HCT116 (cell line): ENCODE results near the gene AURKAIP1. TPM values are rescaled to one million over a fixed set of nuclear protein-coding genes. Genes with fewer than 3 reads are reported as not detected.

ENCODE experiments used
- ATAC-seq: fragments of 200-7000 bp; cut with Tn5 transposase; 2 replicates; pipeline ENCODE4 v1.9.1; 2020; ENCODE audit warnings: mild to moderate bottlenecking, moderate library complexity
- BruUV-seq: library from RNA; stranded (reverse); fragments of 400-500 nt; replicated peaks from 2 replicates; lab custom pipeline; 2021; lab: Mats Ljungman, UMichigan
- CTCF ChIA-PET: fragments of 300-600 bp; sonication (Branson Sonifier 250); formaldehyde crosslinking; loops from one replicate; lab custom pipeline; 2021; ENCODE audit warnings: antibody characterized with exemption; lab: Charles Lee
- POLR2A ChIA-PET: fragments of 300-600, 350-600 bp; sonication (Branson Sonifier 250); formaldehyde crosslinking; loops from one replicate; lab custom pipeline; 2021; ENCODE audit warnings: antibody characterized with exemption; lab: Charles Lee
- RAD21 ChIA-PET, 2 experiments: fragments of 300-600 bp; sonication (Branson Sonifier 250); formaldehyde crosslinking; loops; one replicate each; lab custom pipeline; 2023; ENCODE audit warnings: low total read pairs in 2 of 2; ENCODE audit not compliant: uncharacterized antibody in 2 of 2, unreplicated experiment in 2 of 2, low non-redundant PET in 1 of 2; lab: Charles Lee
- DNase-seq: peaks from one replicate; pipeline ENCODE4 v3.0.0-alpha.2; 2010; ENCODE audit warnings: low read depth, low spot score
- H2AFZ ChIP-seq: fragments of 200-600 bp; shearing (Covaris generic), sonication (generic); 2 replicates; pipeline ENCODE4 v1.6.1; 2017; ENCODE audit warnings: low read depth, mixed run types, mixed read lengths, antibody characterized with exemption, low read length; ENCODE audit not compliant: poor library complexity, severe bottlenecking
- H3K27ac ChIP-seq: 2 replicates; pipeline ENCODE4 v1.5.1; 2012; ENCODE audit warnings: low read depth, low read length
- H3K27me3 ChIP-seq: fragments of 200-600 bp; sonication (generic); 2 replicates; pipeline ENCODE4 v1.6.1; 2016; ENCODE audit warnings: mixed run types, low read length, mixed read lengths; ENCODE audit not compliant: insufficient read depth
- H3K36me3 ChIP-seq, 2 experiments: fragments of 200-500 bp in 1 of 2; fragments of 200-600 bp in 1 of 2; sonication (Bioruptor generic) in 1 of 2; sonication (generic) in 1 of 2; 2 replicates each; pipeline versions ENCODE4 v1.5.1 to v1.6.1; 2014 to 2016; ENCODE audit warnings: low read length in 2 of 2, inconsistent platforms in 1 of 2, mixed read lengths in 1 of 2, mixed run types in 1 of 2; ENCODE audit not compliant: insufficient read depth in 2 of 2, control insufficient read depth in 1 of 2
- H3K4me1 ChIP-seq, 2 experiments: fragments of 200-600 bp in 1 of 2; sonication (generic) in 1 of 2; 2 replicates each; pipeline versions ENCODE4 v1.5.1 to v1.6.1; 2012 to 2017; ENCODE audit warnings: low read length in 2 of 2, inconsistent platforms in 1 of 2, mild to moderate bottlenecking in 1 of 2, mixed read lengths in 1 of 2, mixed run types in 1 of 2, moderate library complexity in 1 of 2; ENCODE audit not compliant: insufficient read depth in 2 of 2, control insufficient read depth in 1 of 2
- H3K4me2 ChIP-seq: fragments of 200-600 bp; sonication (generic); 2 replicates; pipeline ENCODE4 v1.6.1; 2017; ENCODE audit warnings: mixed run types, low read length, mixed read lengths
- H3K4me3 ChIP-seq, 2 experiments: fragments of 200-600 bp in 1 of 2; sonication (generic) in 1 of 2; replicated peaks in 1 of 2; 2 replicates each; pipeline ENCODE4 v1.5.1; 2011 to 2016; ENCODE audit warnings: low read length in 2 of 2, control low read depth in 1 of 2, low read depth in 1 of 2, mild to moderate bottlenecking in 1 of 2, mixed read lengths in 1 of 2, mixed run types in 1 of 2
- H3K79me2 ChIP-seq: fragments of 200-600 bp; sonication (generic); 2 replicates; pipeline ENCODE4 v1.6.1; 2017; ENCODE audit warnings: mild to moderate bottlenecking, mixed run types, low read length, moderate library complexity, mixed read lengths; ENCODE audit not compliant: insufficient read depth
- H3K9ac ChIP-seq: fragments of 200-600 bp; sonication (generic); 2 replicates; pipeline ENCODE4 v1.6.1; 2016; ENCODE audit warnings: low read length, mixed read lengths
- H3K9me2 ChIP-seq: fragments of 200-600 bp; sonication (generic), shearing (Covaris generic); 2 replicates; pipeline ENCODE4 v1.6.1; 2017; ENCODE audit warnings: mixed run types, mild to moderate bottlenecking, moderate library complexity; ENCODE audit not compliant: insufficient read depth
- H3K9me3 ChIP-seq, 2 experiments: fragments of 200-500 bp in 1 of 2; fragments of 200-600 bp in 1 of 2; sonication (Bioruptor generic) in 1 of 2; sonication (generic) in 1 of 2; 2 replicates each; pipeline ENCODE4 v1.6.1; 2014 to 2017; ENCODE audit warnings: low read length in 2 of 2, mixed read lengths in 2 of 2, inconsistent platforms in 1 of 2, low read depth in 1 of 2, mild to moderate bottlenecking in 1 of 2, mixed run types in 1 of 2, moderate library complexity in 1 of 2; ENCODE audit not compliant: control insufficient read depth in 1 of 2, insufficient read depth in 1 of 2
- H4K20me1 ChIP-seq: fragments of 200-600 bp; sonication (generic), shearing (Covaris generic); 2 replicates; pipeline ENCODE4 v1.6.1; 2017; ENCODE audit warnings: mixed run types, mild to moderate bottlenecking, moderate library complexity; ENCODE audit not compliant: insufficient read depth
- ATF3 ChIP-seq: IDR thresholded peaks from 2 replicates; pipeline ENCODE4 v1.6.1; 2012
- EGR1 ChIP-seq: IDR thresholded peaks from 2 replicates; pipeline ENCODE4 v1.6.1; 2012; ENCODE audit warnings: low read depth
- ELF1 ChIP-seq: IDR thresholded peaks from 2 replicates; pipeline ENCODE4 v1.6.1; 2012; ENCODE audit warnings: low read depth, borderline replicate concordance
- POLR2A ChIP-seq: IDR thresholded peaks from 2 replicates; pipeline ENCODE4 v1.7.0; 2011; ENCODE audit warnings: borderline replicate concordance; ENCODE audit not compliant: insufficient read depth, insufficient read length; ENCODE audit errors: extremely low read depth
- RAD21 ChIP-seq: IDR thresholded peaks from 2 replicates; pipeline ENCODE4 v1.6.1; 2012; ENCODE audit warnings: low read depth, mild to moderate bottlenecking
- SIN3A ChIP-seq: IDR thresholded peaks from 2 replicates; pipeline ENCODE4 v1.6.1; 2012; ENCODE audit warnings: low read depth
- SP1 ChIP-seq: IDR thresholded peaks from 2 replicates; pipeline ENCODE4 v1.6.1; 2012; ENCODE audit warnings: low read depth
- SRF ChIP-seq: IDR thresholded peaks from 2 replicates; pipeline ENCODE4 v1.6.1; 2012; ENCODE audit warnings: low read depth
- YY1 ChIP-seq: IDR thresholded peaks from 2 replicates; pipeline ENCODE4 v1.6.1; 2011; ENCODE audit warnings: low read length, low read depth, moderate library complexity, mild to moderate bottlenecking; ENCODE audit not compliant: insufficient replicate concordance; ENCODE audit errors: extremely low read depth
- intact Hi-C: fragments of 100-400 bp; cut with micrococcal nuclease; formaldehyde crosslinking; loops from 2 replicates; pipeline ENCODE4 v1.10.0; 2022
- total RNA-seq: library from RNA; stranded (reverse); gene quantifications from one replicate; pipeline ENCODE4 v1.2.1, GENCODE V29; 2021; ENCODE audit not compliant: unreplicated experiment

Gene AURKAIP1
- total RNA-seq, 1 experiment from 2014 or later, result 200 TPM

- Histone ChIP-seq H2AFZ (no peak overlapping the region), H3K9me3 (no peaks in the 10 kb centered on the region), H3K9me2 (no peaks in the 10 kb centered on the region), H3K9ac (peak overlapping the region; percentile 76), H3K27me3 (no peaks in the 10 kb centered on the region), H4K20me1 (no peaks in the 10 kb centered on the region), H3K79me2 (peaks cover 50% of the 10 kb centered on the region), H3K27ac (peak overlapping the region; percentile 100), H3K4me1 (peaks cover 45 to 67% of the 10 kb centered on the region in 2 experiments), H3K4me2 (peak overlapping the region; percentile 96), H3K4me3 (peak overlapping the region; percentile 80 to 87), H3K36me3 (no peaks in the 10 kb centered on the region)
- ChIA-PET CTCF (interaction anchor here (1.3 kb wide), 1 partner anchor 57 kb away, joined by 3 read pairs; no protein-coding TSS in a partner anchor), RAD21 (interaction anchor here in 1 of 2 experiments (1.0 to 1.3 kb wide), 2 partner anchors 26 to 57 kb away, joined by 3 read pairs; partner anchors contain the start of gene AURKAIP1), POLR2A (interaction anchor here (0.6 to 1.2 kb wide), 4 partner anchors 11 to 69 kb away, joined by 3 to 4 read pairs (median 4); partner anchors contain the start of gene AURKAIP1)
- no TSS peak for BruUV-seq
- TF ChIP-seq ELF1 (no peak), EGR1 (no peak), SP1 (no peak), POLR2A (peak; percentile 3), ATF3 (no peak), YY1 (no peak), SIN3A (no peak), SRF (no peak), RAD21 (no peak)
- ATAC-seq (no peak; the same call in 1 of the 2 replicates), DNase-seq (no peak)
- intact Hi-C loops, result loop anchor here (5.0 to 10.0 kb wide), 3 partner anchors 41 to 276 kb away; partner anchors contain the start of genes ACAP3, MIB2, PUSL1 and RNF223
Observed at GRCh38 chr1:1348420-1349255, 26.4 kb downstream of the AURKAIP1 start.
